Mucosa of descending colon (tissue), 3 donors: Measurements from ENCODE around the gene GOSR1. TPM values are rescaled to one million over a fixed set of nuclear protein-coding genes. Genes with fewer than 3 reads are reported as not detected.
"Not testable (repeated sequence)": the region's sequence is repeated elsewhere in the genome, so short reads cannot be mapped to it uniquely, and the experiment has no call there.

Experiments used
- ATAC-seq: fragments of 200-7000 bp; cut with Tn5 transposase; one replicate; pipeline ENCODE4 v1.9.1; 2020; ENCODE audit warnings: mild to moderate bottlenecking, moderate library complexity
- DNase-seq, 3 donors: peaks; one replicate each; pipeline ENCODE4 v3.0.0-alpha.2; 2020
- H3K36me3 ChIP-seq: fragments of 200-600 bp; one replicate; pipeline ENCODE4 v1.8.0; 2021; ENCODE audit warnings: low read depth, mild to moderate bottlenecking
- H3K4me1 ChIP-seq: fragments of 200-600 bp; one replicate; pipeline ENCODE4 v1.8.0; 2021; ENCODE audit warnings: low read depth, mild to moderate bottlenecking
- H3K4me3 ChIP-seq: fragments of 200-600 bp; one replicate; pipeline ENCODE4 v1.8.0; 2021; ENCODE audit warnings: mild to moderate bottlenecking
- H3K9me3 ChIP-seq: fragments of 200-600 bp; one replicate; pipeline ENCODE4 v1.8.0; 2021; ENCODE audit warnings: mild to moderate bottlenecking
- intact Hi-C, 2 donors: fragments of 100-400 bp; cut with DNase I in 1 of 2; cut with micrococcal nuclease in 1 of 2; formaldehyde crosslinking; loops; one replicate each; pipeline versions ENCODE4 v1.11.0 to v1.11.1; 2022; cut with DNase I, micrococcal nuclease
- total RNA-seq, 3 donors: library from RNA; stranded (reverse); fragmentation: NEBNext Ultra II Directional in 2 of 3; extraction: Animal tissue kit (Norgen Biotek cat#: 25700) in 2 of 3; gene quantifications; one replicate each; pipeline versions ENCODE4 v1.2.1 to v1.2.4, GENCODE V29; 2021 to 2023
- TF ChIP-seq, protein P1 (sequence below): fragments of 200-600 bp; IDR thresholded peaks from one replicate; pipeline ENCODE4 v1.8.0; 2022; ENCODE audit warnings: antibody characterized with exemption, mild to moderate bottlenecking
- donor health status: DM: no; HTN: no; CAD: no; lungs with moderate emphysema.
- donor health status: DM: no; HTN: no; CAD: no.
- donor health status: DM: no; HTN: yes; CAD: no.

Gene GOSR1
- total RNA-seq, 3 donors from 2014 or later = 52.6 to 55.7 (median 53.1) TPM

DNA sequence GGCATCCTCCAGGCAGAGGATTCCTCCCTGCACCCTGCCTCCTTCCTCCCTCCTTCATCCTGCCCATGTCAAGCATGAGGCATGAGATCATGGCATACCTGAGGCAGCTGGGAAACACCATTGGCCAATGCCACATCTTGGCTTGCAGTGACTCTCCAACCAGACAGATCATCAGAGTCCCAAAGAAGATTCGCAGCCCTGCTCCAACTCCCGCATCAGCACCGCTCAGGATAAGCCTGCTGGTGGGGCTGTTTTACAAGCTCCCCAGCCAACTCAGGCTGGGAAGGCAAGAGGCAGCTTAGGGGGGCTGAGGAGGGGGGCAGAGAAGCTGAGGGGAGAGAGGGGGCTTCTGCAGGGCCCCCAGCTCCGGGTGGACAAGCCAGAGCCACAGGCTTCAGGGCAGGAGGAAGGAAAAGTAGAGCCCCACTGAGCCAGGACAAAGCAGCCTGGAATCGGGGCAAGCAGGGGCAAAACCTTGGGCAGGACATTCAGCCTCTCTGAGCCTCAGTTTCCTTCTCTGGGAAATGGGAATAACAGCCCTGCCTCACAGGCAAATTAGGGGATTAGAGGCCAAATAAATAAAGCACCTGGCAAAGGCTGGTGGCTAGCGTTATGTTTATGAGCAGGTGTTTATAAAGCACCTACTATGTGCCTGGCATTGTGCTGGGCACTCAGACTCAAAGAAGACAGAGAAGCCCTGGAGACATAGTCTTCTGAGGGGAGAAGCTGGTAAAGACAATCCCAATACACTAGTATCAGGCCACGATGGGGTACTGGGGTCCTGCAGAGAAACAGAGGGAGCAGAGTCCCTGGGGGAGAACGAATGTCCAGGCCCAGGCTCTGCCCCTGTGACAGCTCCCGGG, 88.1 kb downstream of the GOSR1 start:
- no peak for DNase-seq
- TF ChIP-seq, protein P1, sequence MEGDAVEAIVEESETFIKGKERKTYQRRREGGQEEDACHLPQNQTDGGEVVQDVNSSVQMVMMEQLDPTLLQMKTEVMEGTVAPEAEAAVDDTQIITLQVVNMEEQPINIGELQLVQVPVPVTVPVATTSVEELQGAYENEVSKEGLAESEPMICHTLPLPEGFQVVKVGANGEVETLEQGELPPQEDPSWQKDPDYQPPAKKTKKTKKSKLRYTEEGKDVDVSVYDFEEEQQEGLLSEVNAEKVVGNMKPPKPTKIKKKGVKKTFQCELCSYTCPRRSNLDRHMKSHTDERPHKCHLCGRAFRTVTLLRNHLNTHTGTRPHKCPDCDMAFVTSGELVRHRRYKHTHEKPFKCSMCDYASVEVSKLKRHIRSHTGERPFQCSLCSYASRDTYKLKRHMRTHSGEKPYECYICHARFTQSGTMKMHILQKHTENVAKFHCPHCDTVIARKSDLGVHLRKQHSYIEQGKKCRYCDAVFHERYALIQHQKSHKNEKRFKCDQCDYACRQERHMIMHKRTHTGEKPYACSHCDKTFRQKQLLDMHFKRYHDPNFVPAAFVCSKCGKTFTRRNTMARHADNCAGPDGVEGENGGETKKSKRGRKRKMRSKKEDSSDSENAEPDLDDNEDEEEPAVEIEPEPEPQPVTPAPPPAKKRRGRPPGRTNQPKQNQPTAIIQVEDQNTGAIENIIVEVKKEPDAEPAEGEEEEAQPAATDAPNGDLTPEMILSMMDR = no peak
- Histone ChIP-seq H3K4me3 (no peak overlapping the region), H3K9me3 (no peaks in the 10 kb centered on the region), H3K4me1 (no peaks in the 10 kb centered on the region), H3K36me3 (no peaks in the 10 kb centered on the region)
- ATAC-seq = no peak
- intact Hi-C loops = no loop called here

DNA sequence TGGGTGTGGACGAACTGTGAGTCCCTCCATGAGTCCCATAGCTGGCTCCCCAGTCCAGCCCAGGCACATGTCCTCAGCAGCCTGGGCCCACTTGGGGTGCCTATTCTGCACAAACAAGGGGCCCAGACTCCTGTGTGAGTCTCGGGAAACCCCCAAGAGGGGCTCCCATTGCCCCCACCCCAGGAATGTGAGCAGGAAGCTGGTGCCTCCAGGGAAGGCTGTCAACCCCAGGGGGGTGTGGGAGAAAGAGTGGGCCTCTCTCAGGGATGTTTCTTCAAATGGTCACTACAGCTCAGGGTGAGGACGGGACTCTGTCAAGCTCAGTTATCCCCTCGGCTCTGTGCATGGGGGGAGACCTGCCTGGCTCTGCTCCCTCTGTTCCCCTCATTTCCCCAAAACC, 88.9 kb downstream of the GOSR1 start:
- ATAC-seq, H3K4me1 ChIP-seq, intact Hi-C loops, H3K36me3 ChIP-seq, H3K9me3 ChIP-seq, DNase-seq, H3K4me3 ChIP-seq: not testable (repeated sequence)

DNA sequence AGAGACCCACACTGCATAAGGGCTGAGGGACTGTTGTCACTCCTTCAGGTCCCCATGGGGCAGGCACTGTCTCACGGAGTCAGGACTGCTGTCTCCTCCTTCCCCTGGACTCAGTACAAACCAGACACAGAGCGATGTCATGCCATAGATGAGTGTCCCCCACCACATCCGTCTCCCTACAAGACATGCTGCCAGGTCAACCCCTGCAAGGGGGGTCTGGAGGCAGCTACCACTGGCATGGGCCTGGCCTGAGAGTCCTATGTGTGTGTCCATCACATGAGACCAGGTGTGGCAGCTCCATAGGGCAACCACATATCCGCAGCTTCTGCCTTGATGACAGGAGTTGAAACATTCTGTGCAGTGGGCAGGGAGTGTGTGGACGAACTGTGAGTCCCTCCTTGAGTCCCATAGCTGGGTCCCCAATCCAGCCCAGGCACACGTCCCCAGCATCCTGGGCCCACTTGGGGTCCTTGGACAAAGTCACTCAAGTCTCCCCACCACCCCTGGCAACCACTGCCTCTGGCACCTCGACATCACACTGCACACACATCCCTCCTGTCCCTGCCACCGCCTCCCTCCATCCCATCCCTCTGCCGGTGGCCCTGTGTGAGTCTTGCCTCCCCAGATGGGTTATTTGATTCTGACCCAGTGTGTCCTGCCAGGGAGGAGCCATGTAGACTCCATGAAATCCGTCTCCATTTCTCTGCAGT, 89.5 kb downstream of the GOSR1 start:
- DNase-seq, H3K36me3 ChIP-seq, H3K9me3 ChIP-seq, intact Hi-C loops, H3K4me1 ChIP-seq, ATAC-seq, H3K4me3 ChIP-seq: not testable (repeated sequence)

DNA sequence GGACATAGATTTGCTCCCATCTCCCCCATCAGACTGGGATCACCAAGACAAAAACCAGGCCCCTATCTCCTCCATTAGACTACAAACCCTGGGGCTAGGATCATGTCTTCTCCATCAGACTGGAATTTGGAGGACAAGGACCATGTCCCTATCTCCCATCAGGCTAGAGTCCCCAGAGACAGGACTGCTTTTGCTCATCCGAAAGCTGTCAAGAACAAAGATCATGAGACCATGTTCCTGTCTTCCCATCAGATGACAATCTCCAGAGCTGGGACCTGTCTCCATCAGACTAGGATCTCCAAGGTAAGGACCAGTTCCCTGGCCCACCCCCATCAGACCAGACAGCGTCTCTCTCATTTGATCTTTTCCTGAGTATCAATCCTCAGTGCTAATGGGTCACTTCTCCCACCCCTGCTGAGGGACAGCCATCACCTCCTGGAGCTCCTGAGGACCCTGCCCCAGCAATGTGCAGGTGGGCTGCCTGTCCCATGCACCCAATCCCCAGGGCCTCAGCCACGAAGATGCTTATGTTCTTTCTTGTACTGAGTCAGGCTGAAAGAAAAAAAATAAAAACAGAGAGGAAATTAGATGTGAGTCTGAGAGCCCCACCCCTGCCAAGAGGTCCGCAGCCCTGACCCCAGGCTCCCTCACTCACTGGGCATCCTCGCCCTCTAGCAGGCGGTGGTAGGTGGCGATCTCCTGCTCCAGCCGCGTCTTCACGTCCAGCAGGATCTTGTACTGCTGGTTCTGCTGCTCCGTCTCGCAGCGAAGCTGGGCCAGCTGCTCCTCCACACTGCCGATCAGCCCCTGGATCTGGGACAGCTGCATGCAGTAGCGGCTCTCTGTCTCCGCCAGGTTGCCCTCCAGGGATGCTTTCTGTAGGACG, 90.3 kb downstream of the GOSR1 start:
- DNase-seq (no peak), ATAC-seq (no peak)
- H3K4me1 ChIP-seq = no peaks in the 10 kb centered on the region
- intact Hi-C loops = no loop called here
- no peaks in the 10 kb centered on the region for H3K36me3 ChIP-seq
- H3K9me3 ChIP-seq = no peaks in the 10 kb centered on the region
- H3K4me3 ChIP-seq = no peak overlapping the region
- TF ChIP-seq, protein P1 = no peak

DNA sequence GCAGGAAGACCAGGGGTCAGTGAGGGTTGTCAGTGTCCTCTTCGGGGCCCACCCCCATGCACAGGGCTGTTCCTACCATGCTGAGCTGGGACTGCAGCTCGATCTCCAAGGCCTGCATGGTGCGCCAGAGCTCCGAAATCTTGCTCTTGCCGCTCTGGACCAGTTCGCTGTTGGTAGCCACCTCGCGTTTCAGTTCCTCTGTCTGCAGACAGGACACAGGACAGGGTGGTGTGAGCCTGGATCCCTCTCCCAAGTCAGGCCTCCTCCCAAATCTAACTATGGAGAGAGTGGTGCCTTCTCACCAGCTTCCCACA, 90.9 kb downstream of the GOSR1 start:
- intact Hi-C loops = no loop called here
- ATAC-seq = no peak
- Histone ChIP-seq H3K4me1 (no peaks in the 10 kb centered on the region), H3K36me3 (no peaks in the 10 kb centered on the region), H3K9me3 (no peaks in the 10 kb centered on the region), H3K4me3 (no peak overlapping the region)
- DNase-seq = no peak
- TF ChIP-seq, protein P1 = no peak

DNA sequence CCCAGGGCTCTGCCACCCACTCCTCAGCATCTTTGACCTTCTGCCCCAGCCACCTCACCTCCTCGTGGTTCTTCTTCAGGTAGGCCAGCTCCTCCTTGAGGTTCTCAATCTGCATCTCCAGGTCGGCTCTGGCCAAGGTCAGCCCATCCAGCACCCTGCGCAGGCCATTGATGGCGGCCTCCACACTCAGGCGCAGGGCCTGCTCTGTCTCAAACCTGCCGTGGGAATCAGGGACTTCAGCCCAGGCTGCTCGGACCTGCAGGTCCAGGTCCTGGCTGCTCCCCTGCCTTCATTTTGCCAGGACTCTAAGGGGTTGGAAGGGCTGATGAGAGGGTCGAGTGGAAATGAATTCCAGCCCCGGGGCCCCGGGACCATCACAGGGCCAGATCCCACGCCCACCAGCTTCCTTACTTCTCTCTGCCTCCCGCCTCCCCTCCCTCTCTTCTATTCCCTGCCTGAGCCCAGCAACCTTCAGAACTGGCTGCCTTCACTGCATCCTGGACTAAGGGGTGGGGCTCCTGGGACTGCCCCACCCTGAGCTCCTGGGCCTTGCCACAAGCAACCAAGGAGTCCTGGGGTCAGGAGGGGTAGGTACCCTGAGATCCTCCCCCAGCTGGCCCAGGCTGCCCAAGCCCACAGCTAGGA, 92.4 kb downstream of the GOSR1 start:
- ATAC-seq, DNase-seq, H3K9me3 ChIP-seq, intact Hi-C loops, H3K4me3 ChIP-seq, H3K36me3 ChIP-seq, H3K4me1 ChIP-seq: not testable (repeated sequence)
